HG02759 (cell line): ENCODE results near the gene HSFY2.
"Not testable (repeated sequence)": the region's sequence is repeated elsewhere in the genome, so short reads cannot be mapped to it uniquely, and the experiment has no call there.

Experiments
- ATAC-seq: cut with Tn5 transposase; IDR thresholded peaks from one replicate; pipeline ENCODE4 v1.9.1; 2021; ENCODE audit warnings: mild to moderate bottlenecking, moderate library complexity; ENCODE audit not compliant: unreplicated experiment

Gene HSFY2

GRCh38 chrY:18773635-18774034 is at the start of gene HSFY2:
Gene HSFY2, minus strand, starts transcription at chrY:18773735. Its CDS starts 117 bp downstream, at chrY:18773618.
- not testable (repeated sequence) for ATAC-seq

GRCh38 chrY:18815751-18816150 is 42.2 kb upstream of the HSFY2 start:
- peak; percentile 62 for ATAC-seq

GRCh38 chrY:18788757-18789406 is 15.3 kb upstream of the HSFY2 start:
- ATAC-seq, result not testable (repeated sequence)

GRCh38 chrY:18754077-18754476 is 19.5 kb downstream of the HSFY2 start:
- not testable (repeated sequence) for ATAC-seq

- ATAC-seq, result not testable (repeated sequence)
These were observed 20.3 kb downstream of the HSFY2 start for GRCh38 chrY:18753133-18753815.

GRCh38 chrY:18723714-18724113 is 49.8 kb downstream of the HSFY2 start:
- not testable (repeated sequence) for ATAC-seq
